Measurements from ENCODE around the gene NEK7. TPM values are rescaled to one million over a fixed set of nuclear protein-coding genes. Genes with fewer than 3 reads are reported as not detected.

The NEK7 gene
- total RNA-seq, 2 donors from 2014 or later, result 168 to 228 TPM

GRCh38 chr1:198160222-198160621 lies 3.4 kb downstream of the NEK7 start:
- H3K4me1 ChIP-seq, result peaks cover 0 to 61% of the 10 kb centered on the region in 2 donors

GRCh38 chr1:198160946-198161614 lies 4.3 kb downstream of the NEK7 start:
- Histone ChIP-seq H3K9me3 (no peaks in the 10 kb centered on the region), H3K27me3 (no peaks in the 10 kb centered on the region), H3K36me3 (no peaks in the 10 kb centered on the region), H3K4me1 (peaks cover 0 to 61% of the 10 kb centered on the region in 2 donors), H3K27ac (peak overlapping the region; percentile 14 to 100), H3K4me3 (no peak overlapping the region)
- no peak for DNase-seq (ENCODE audit: low spot score)
- TF ChIP-seq CTCF (IDR thresholded peaks at IDR 0.05), result no peak

More at GRCh38 chr1:198160222-198160621, 3.4 kb downstream of the NEK7 start:
- Histone ChIP-seq H3K27me3 (no peaks in the 10 kb centered on the region), H3K36me3 (no peaks in the 10 kb centered on the region), H3K9me3 (no peaks in the 10 kb centered on the region), H3K27ac (peak overlapping the region; percentile 98 to 100), H3K4me3 (no peak overlapping the region)
- DNase-seq (ENCODE audit: low spot score), result no peak
- no peak for TF ChIP-seq CTCF (IDR thresholded peaks at IDR 0.05)

- no peaks in the 10 kb centered on the region for H3K9me3 ChIP-seq
- peaks cover 0 to 66% of the 10 kb centered on the region in 2 donors for H3K4me1 ChIP-seq
- H3K4me3 ChIP-seq, result no peak overlapping the region
- no peaks in the 10 kb centered on the region for H3K36me3 ChIP-seq
- H3K27ac ChIP-seq, result peak overlapping the region; percentile 49 to 100
- no peak for TF ChIP-seq CTCF (IDR thresholded peaks at IDR 0.05)
- DNase-seq (ENCODE audit: low spot score), result no peak
- H3K27me3 ChIP-seq, result no peaks in the 10 kb centered on the region
Observed at GRCh38 chr1:198161718-198162090, 4.9 kb downstream of the NEK7 start.

GRCh38 chr1:198162091-198162767 lies 5.4 kb downstream of the NEK7 start:
- Histone ChIP-seq H3K27me3 (no peaks in the 10 kb centered on the region), H3K4me1 (peaks cover 0 to 71% of the 10 kb centered on the region in 2 donors), H3K9me3 (no peaks in the 10 kb centered on the region), H3K27ac (peak overlapping the region; percentile 49 to 100), H3K36me3 (no peaks in the 10 kb centered on the region), H3K4me3 (no peak overlapping the region)
- TF ChIP-seq CTCF (IDR thresholded peaks at IDR 0.05), result no peak
- DNase-seq (ENCODE audit: low spot score), result no peak

GRCh38 chr1:198165927-198166647 lies 9.3 kb downstream of the NEK7 start:
- DNase-seq (ENCODE audit: low spot score), result no peak
- no peak for TF ChIP-seq CTCF (IDR thresholded peaks at IDR 0.05)
- H3K4me1 ChIP-seq, result peaks cover 0 to 86% of the 10 kb centered on the region in 2 donors
- H3K9me3 ChIP-seq, result no peaks in the 10 kb centered on the region
- no peak overlapping the region for H3K4me3 ChIP-seq
- peak overlapping the region in 1 of 2 donors; percentile 71 for H3K27ac ChIP-seq
- H3K27me3 ChIP-seq, result no peaks in the 10 kb centered on the region
- no peaks in the 10 kb centered on the region for H3K36me3 ChIP-seq

Measured in right atrium auricular region (tissue), 2 donors.